HG03521 (cell line): Measurements from ENCODE around the gene DLL1.
A peak's percentile ranks its signal among the peaks of the same experiment; 100 is the strongest.
"Not testable (repeated sequence)": the region's sequence is repeated elsewhere in the genome, so short reads cannot be mapped to it uniquely, and the experiment has no call there.

ENCODE experiments used
- ATAC-seq: cut with Tn5 transposase; IDR thresholded peaks from one replicate; pipeline ENCODE4 v1.9.1; 2021; ENCODE audit warnings: mild to moderate bottlenecking, moderate library complexity; ENCODE audit not compliant: unreplicated experiment

Gene DLL1, protein sequence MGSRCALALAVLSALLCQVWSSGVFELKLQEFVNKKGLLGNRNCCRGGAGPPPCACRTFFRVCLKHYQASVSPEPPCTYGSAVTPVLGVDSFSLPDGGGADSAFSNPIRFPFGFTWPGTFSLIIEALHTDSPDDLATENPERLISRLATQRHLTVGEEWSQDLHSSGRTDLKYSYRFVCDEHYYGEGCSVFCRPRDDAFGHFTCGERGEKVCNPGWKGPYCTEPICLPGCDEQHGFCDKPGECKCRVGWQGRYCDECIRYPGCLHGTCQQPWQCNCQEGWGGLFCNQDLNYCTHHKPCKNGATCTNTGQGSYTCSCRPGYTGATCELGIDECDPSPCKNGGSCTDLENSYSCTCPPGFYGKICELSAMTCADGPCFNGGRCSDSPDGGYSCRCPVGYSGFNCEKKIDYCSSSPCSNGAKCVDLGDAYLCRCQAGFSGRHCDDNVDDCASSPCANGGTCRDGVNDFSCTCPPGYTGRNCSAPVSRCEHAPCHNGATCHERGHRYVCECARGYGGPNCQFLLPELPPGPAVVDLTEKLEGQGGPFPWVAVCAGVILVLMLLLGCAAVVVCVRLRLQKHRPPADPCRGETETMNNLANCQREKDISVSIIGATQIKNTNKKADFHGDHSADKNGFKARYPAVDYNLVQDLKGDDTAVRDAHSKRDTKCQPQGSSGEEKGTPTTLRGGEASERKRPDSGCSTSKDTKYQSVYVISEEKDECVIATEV

DNA sequence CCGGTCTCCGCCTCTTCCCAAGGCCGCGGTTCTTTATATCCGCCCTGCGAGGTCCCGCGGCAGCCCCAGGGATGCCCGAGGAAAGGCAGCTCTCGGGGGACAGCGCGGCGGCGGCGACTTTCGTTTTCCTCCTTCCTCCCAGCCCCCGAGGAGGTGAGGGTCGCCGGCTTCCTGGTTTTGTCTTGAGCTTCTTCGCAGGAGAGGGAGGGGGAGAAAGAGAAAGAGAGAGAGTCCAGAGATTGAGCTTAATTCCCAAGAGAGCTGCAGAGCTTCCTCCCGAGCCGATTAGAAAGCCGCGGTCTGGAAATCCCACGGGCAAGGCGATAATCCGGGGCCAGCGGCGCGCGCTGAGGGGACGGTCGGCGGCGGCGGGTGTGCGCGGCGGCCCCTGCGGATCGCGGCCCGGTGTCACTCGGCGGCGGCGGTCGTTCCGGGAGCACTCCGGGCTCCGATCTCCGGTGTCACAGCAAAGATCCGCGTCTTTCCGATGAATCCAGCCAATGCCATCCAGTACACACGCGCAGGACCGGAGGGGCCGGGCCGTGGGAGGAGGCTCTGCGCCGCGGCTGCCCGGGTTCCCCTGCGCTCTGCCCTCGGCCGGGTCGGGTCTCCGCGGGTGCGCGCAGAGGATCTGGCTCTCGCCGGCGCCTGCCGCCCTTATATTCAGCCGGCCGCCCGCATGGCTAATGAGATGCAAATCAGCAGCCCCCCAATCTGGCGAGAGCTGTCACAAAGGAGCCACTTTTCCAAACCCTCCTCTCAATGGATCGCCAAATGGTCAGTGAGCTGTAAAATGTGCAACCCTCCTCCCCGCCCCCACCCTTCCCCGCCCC lies at the start of gene DLL1:
Gene DLL1, minus strand, starts transcription at position 783 of the 833 bp plus-strand sequence. CDS start 939 bp downstream, outside the sequence.
- ATAC-seq = no peak

DNA sequence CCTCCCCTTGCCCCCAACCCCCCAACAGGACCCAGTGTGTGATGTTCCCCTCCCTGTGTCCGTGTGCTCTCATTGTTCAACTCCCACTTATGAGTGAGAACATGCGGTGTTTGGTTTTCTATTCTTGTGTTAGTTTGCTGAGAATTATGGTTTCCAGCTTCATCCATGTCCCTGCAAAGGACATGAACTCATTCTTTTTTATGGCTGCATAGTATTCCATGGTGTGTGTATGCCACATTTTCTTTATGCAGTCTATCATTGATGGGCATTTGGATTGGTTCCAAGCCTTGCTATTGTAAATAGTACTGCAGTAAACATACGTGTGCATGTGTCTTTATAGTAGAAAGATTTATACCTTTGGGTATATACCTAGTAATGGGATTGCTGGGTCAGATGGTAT lies 44.3 kb upstream of the DLL1 start:
- not testable (repeated sequence) for ATAC-seq

DNA sequence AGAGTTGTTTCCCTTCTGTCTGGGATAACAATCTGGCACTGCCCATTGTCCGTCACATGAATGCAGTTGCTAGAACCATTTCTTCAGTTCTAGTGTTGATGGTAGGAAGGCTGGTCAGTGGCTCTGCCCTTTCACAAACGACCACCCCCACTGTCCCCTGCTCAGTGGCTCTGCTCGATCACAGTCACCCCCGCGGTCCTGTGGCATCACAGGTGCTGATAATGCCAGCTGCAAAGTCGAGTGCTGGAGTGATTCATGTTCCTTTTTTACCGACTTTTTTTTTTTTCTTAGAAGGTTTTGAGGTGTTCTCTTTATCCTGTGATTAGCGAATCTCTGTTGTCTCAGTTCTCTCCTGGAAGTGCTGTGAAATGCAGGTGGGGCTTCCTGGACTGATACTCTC lies 38.4 kb upstream of the DLL1 start:
- no peak for ATAC-seq

DNA sequence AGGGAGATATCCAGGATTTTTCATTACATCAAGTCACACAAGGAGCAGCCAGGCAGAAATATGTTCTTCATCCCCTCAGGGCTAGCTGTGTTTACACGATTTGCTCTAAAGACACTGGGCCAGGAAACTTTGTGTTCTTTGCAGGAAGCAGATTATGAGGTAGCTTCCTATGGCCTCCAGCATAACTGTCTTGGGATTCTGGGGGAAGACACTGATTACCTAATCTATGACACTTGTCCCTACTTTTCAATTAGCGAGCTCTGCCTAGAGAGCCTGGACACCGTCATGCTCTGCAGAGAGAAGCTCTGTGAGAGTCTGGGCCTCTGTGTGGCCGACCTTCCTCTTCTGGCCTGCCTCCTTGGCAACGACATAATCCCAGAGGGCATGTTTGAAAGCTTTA lies 26.8 kb upstream of the DLL1 start:
- no peak for ATAC-seq

DNA sequence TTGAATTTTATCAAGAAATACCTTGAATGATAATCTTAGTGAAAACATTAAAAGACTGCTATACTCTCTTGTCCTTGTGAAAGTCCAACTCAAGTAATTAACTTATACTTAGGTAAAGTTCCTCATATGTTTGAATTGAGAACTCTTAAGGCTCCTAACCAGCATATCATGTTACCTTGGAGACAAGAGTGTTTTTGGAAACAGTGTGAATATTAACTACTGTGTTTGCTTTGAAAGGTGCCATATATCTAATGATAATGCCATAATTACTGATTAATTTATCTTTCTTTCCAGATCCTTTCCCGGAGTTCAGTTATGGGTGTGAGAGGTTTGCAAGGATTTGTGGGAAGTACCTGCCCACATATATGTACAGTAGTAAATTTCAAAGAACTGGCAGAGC lies 26.2 kb upstream of the DLL1 start:
- no peak for ATAC-seq

DNA sequence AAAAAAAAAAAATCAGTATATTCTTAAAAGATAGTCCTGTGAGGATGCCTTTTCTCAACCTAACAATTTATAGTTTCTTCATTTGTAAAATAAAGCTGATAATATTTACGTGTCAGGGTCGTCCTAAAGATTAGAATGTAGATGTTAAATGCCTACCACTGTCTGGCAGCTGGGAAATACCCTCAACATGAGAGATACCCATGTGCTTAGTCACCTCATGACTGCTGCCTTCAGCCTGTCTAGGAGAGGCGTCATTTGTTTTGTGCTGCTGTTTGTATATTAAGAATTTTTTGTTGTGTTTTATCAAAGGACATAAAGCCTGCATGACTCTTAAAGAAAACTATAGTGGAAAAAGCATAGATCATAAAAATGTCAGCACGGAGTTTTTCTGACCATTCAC lies 25.2 kb upstream of the DLL1 start:
- ATAC-seq = no peak

DNA sequence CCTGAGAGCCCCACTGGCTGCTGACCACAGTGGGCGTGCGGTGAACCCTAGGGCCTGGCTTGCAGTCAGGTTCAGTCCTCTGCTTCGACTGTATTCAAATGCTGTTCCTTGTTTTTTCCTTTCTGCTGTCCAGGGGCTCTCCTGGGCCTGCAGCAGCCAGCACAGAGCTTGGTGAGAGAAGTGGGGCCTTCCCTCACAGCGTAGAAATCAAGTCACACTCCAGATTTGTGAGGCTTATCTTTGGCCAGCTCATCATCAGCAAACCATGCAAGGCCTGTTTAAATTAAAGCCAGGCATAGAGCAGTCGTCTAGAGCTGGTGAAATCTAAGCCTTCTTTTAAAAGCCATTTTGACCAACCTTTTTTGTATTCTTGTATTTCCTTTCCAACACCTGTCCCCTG lies 24.1 kb upstream of the DLL1 start:
- ATAC-seq = no peak

DNA sequence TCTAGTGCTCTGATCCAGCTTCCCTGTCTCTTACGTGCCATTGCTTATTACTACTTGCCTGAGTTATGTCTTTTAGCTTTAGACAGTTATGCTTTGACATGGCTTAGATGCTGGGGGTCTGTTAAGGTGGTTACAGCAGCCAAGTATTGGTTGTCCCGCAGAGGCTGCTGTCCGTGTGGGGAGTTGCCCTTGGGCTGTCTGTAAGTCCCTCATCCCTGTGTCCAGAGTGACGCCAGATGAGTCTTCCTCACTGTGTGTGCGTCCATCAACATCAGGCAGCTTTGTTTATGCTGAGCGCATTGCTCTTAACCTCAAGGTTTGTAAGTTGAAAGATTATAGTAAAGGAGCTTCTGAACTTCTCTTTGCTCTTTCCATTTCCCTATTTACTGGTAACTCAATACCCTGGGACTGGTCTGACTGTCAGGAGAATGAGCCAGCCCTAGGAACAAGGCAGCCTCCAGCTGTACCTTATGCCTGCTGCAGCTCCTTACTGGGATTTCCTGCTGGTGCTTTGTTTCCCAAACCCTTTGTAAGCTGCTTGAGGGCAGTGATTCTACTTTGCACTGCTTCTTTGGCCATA lies 22.9 kb upstream of the DLL1 start:
- no peak for ATAC-seq

DNA sequence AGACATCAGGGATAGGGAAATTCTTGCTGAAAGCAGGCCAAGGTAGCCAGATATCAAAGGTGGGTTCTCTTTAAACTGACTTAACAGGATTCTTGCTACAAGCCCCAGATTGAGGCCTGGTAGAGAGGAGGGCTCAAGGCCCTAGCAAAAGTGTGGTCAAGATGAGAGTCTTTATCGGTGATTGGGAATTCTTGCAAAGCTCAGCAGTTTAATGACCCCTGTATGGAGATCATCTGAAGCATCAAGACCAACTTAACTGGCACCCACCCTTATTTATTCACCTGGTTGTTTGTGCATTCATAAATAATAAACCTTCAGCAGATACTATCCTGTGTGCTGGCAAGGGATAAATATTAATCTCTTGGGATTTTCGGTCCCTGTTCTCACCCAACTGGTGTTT lies 22.0 kb upstream of the DLL1 start:
- no peak for ATAC-seq

DNA sequence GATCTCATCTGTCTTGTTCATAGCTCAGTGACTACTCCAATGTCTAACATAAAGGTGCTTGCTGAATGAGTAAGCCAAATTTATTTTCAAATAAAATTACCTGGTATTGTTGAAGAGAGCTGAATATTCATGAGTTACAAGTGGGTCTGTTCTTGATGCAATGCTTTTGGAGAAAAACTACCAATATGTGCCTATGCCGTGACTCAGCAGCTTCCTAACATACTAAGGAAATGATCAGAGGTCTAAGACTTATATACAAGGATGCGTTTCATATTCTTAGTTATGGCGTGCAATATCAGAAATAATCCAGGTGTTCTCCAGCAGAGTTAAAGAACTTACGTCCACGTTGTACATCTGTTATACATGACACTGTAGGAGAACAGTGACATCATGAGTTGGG lies 20.8 kb upstream of the DLL1 start:
- ATAC-seq = no peak

DNA sequence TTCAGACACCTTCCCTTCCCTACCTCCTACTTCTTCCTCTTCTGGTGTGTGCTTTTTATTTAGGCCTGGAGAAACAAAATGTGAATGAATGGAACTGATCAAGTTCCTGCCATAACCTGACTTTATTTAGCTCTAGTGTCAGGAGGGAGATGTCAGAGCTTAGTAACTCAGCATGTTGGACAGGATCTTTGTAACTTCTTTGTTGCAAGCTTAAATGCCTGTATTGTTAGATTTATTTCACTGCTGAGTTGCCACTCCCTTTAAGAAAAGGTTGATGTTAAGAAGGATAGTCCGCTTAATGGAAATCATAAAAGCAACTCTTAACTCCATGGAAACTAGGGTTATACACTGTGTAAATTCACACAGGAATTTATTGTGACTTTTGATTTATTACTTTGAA lies 17.9 kb upstream of the DLL1 start:
- no peak for ATAC-seq

DNA sequence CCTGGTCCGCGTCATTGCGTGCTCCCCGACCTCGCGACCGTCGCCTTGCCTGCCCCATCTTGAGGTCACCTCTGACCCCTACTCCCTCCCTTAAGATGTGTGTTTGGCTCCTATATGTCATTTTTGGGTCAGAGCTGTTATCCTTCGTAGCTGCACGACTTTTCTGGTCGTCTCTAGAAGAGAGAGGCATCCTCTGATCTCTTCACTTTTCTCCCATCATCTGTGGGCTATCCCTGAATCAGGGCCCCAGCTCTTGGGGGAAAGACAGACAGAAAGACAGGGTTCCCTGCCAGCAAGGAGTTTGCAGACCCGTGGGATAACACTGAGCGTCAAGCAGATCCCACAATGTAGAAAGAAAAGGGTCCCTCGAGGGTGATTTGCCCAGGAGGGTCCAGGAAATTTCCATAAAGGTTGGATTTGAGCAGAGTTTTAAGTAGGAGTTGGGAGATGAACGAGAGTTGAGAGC lies 16.2 kb upstream of the DLL1 start:
- no peak for ATAC-seq

DNA sequence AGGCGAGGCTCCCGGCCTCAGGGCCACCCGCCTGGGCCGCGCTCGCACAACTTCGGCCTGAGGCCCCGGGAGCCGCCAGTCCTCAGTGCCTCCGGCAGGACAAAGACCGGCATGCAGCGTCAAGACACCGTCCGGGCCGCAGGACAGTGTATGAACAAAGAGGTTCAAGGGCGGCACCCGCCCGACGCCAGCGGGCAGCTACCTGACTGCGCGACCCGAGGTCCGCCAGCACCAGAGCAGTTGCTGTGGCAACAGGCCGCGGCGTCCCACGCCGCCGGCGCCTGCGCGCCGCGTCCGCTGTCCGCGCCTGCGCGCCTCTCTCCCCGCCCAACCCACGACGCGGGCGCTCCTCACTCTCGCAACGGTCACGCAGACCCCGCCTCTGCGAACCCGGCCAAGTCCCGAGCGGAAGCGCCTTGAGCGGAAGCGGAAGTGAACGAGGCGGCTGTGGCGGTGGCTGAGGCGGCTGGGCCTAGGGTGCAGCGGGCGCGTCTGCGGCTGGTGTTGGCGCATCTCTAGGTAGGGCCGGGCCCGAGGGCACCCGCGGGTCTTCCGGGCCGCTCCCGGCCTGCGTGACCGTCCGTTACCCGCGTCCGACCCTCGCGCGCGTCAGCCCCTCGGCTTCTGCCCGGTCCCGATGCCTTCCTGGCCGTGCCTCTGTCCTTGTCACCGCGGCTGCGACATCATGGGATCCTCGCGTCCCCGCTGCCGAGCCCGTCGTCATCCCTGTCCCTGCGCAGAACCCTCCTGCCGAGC lies 15.6 kb upstream of the DLL1 start, which contains the start of gene FAM120B:
Gene FAM120B, plus strand, starts transcription at position 435 of the 756 bp plus-strand sequence. CDS start 10,633 bp downstream, outside the sequence.
- ATAC-seq = peak; percentile 95

DNA sequence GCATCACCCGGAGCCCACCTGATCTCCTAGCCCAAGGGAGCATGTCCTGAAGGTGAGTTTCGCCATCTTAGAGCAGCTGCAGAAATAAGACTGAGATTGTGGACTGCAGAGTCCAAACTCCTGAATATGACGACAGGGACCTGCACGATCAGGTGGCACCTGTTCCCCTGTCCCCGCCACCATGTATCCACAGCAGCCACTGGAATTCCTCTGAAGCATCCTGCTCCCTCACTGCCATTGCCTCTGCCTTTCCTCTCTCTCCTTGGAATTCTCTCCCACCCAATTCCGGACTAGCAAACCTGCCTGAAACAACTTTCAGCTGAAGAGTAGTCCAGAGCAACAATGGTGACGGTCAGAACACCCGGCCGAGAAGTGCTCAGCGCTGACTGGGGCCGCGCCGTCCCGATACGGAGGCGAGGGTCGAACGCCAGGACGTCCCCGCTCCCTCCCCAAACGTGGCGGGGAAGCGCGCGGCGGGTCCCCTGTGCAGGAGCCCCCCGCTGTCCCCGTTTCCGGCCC lies 15.0 kb upstream of the DLL1 start:
- ATAC-seq = peak; percentile 15

DNA sequence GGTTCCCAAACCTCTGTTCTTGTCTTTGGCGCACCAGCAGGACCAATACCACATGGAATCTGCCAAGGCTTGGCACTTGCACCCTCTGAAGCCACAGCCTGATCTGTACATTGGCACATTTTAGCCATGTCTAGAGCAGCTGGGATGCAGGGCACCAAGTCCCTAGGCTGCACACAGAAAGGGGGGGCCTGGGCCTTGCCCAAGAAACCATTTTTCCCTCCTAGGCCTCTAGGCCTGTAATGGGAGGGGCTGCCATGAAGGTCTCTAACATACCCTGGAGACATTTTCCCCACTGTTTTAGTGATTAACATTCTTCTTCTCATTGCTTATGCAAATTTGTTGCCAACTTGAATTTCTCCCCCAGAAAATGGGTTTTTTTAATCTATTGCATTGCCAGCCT lies 10.3 kb upstream of the DLL1 start:
- ATAC-seq = no peak

DNA sequence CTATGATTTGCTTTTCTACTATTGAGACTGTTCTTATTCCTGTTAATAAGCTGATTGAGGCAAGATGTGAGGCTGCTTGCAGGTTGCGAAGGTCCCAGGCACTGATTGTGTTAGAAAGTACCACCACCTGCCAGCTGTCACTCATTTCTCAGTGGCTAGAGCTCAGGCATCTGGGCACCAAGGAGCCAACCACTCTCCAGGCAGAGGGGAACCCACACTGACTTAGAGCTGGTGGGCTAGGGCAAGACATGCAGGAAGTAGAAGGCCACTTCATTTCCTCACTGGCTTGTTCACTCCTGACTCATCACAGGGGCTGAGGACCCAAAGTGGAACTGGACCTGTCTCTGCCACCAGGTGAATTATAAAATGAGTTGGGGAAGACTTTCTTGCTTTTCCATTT lies 7.8 kb upstream of the DLL1 start:
- ATAC-seq = no peak

DNA sequence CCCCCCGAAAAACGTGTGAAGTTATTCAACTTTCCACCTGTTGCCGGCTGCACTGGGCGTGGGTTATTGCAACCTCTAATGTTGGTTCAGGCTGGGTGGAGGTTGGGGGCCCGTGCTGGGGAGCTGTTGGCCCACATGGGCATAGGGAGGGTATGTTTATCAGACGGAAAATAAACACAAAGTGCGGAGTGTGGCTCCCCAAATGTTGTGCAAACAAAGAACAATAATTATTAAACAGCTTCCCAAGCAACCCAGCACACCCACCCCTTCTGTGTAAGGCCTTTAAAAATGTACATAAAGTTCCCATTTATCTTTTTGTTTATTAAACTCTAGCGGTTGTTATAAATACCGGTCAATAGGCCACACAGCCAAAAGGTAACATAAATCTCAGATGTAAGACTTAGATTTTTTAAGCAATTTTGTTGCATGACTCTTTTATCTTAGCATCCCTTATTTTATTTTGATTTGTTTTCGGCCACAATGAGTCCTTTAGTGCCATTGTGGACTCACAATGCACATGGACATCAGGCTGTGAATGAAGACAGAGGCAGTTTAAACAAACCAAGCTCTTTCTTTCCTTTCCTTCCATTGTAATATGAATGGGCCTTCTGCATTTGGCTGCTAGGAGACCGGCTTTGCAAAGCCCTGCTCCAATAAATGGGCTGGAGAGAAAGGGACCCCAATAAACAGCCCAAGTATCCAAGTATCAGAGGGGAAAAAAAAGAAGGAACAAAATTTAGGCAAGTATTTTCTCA lies 6.9 kb upstream of the DLL1 start:
- no peak for ATAC-seq

DNA sequence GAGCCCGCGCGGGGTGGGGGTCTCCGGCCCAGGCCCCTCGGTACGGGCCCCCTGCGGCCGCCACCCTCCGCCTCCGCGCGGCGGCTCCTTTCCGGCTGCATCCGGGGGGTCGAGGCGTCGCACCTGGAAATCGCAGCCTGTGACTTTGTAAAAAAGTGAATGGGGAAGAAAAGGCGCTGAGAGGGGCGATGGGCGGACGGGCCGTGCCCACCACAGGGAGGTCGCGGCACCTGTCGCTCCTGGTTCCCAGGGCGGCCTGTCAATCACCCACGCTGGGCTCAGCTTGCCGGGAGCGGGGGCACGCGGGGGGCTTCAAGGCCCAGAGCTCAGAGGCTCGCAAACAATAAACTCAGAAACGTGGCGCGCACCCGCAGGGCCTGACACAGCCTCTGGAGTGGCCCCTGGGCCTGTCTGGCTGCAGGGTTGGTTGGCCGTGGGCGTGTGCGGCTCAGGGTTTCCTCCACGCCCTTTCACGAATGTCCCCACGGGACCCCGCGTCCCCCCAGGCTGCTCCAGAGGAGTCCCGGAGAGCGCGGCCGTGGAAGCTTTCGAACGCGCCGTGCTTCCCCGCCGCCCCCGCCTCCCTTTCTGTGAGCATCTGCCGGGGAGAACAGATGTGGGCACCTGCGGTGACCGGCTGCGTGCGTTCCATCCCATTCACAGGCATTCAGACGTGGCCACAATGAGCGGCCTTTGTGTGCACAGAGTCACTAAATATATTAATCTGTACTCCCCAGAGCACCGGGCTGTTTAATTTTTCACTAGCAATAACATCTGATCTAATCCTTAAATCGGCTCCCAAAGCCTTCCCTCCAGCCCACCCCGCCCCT lies 6.1 kb upstream of the DLL1 start:
- ATAC-seq = no peak

DNA sequence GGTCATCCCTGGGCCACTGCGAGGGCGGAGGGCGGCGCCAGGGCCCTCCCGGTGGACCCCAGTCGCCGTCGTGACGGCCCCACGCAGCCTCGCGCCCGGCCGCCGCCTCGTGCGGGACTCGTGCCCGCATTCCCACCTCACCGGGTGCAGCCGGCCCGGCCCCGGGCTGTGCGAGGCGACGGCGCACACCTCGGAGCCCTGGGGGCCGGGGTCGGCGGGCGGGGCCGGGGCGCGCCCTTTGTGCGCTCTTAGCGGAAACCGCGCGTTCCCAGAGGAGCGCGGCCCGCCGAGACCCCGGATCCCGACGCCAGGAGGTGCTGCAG lies 5.5 kb upstream of the DLL1 start:
- ATAC-seq = no peak
